SK-N-SH (cell line): ENCODE data around the gene POGZ.
A peak's percentile ranks its signal among the peaks of the same experiment; 100 is the strongest.

Source experiments
- CTCF ChIP-seq: fragments of 200-600 bp; sonication (generic); IDR thresholded peaks from 2 replicates; pipeline ENCODE4 v1.6.1; 2017; ENCODE audit warnings: antibody characterized with exemption, mild to moderate bottlenecking, moderate library complexity
- ELF1 ChIP-seq: IDR thresholded peaks from 2 replicates; pipeline ENCODE4 v1.4.0; 2012
- FOSL2 ChIP-seq: IDR thresholded peaks from 2 replicates; pipeline ENCODE4 v1.4.0; 2012; ENCODE audit warnings: low read depth, mild to moderate bottlenecking, moderate library complexity, borderline replicate concordance
- FOXM1 ChIP-seq: IDR thresholded peaks from 2 replicates; pipeline ENCODE4 v1.4.0; 2012; ENCODE audit warnings: low read depth, mild to moderate bottlenecking
- JUND ChIP-seq: IDR thresholded peaks from 2 replicates; pipeline ENCODE4 v1.4.0; 2012
- POLR2AphosphoS5 ChIP-seq: IDR thresholded peaks from 2 replicates; pipeline ENCODE4 v1.6.1; 2012; ENCODE audit warnings: low read depth, low read length
- RAD21 ChIP-seq: IDR thresholded peaks from 2 replicates; pipeline ENCODE4 v1.6.1; 2012; ENCODE audit warnings: mild to moderate bottlenecking, low read length
- SIN3A ChIP-seq: IDR thresholded peaks from 2 replicates; pipeline ENCODE4 v1.6.1; 2012; ENCODE audit warnings: low read depth, mild to moderate bottlenecking, low read length, moderate library complexity, borderline replicate concordance
- SMC3 ChIP-seq: IDR thresholded peaks from 2 replicates; pipeline ENCODE4 v1.6.1; 2012; ENCODE audit warnings: low read depth, low read length, improper control_type of control experiment
- USF1 ChIP-seq: IDR thresholded peaks from 2 replicates; pipeline ENCODE4 v1.4.0; 2012; ENCODE audit warnings: low read depth, borderline replicate concordance
- USF2 ChIP-seq: fragments of 150-350 bp; IDR thresholded peaks from 2 replicates; pipeline ENCODE4 v1.6.1; 2017; ENCODE audit warnings: antibody characterized with exemption, low read length, low read depth, borderline replicate concordance

- TF ChIP-seq CTCF (peak; percentile 85), POLR2AphosphoS5 (no peak; the same call in 1 of the 2 replicates), USF2 (no peak), SIN3A (peak; percentile 55; the same call in 1 of the 2 replicates), ELF1 (no peak), USF1 (no peak), JUND (0 out of 2 replicates have a peak, but pooled peaks have one; percentile 9), FOXM1 (no peak), SMC3 (peak; percentile 69), RAD21 (peak; percentile 83), FOSL2 (peak; percentile 55; the same call in 1 of the 2 replicates)
These were observed 15.2 kb downstream of the POGZ start for GRCh38 chr1:151443846-151444782.
